ENCODE measurements around the gene KRT74. TPM values are rescaled to one million over a fixed set of nuclear protein-coding genes. Genes with fewer than 3 reads are reported as not detected.

Gene KRT74
- total and polyA plus RNA-seq, 2 of the 13 experiments (the other 11 are each of a cell fraction or from before 2014, with no cell fraction given): not detected

GRCh38 chr12:52608161-52608560 lies 34.5 kb upstream of the KRT74 start:
- peaks cover 0 to 12% of the 10 kb centered on the region in 2 experiments; a peak in 3 of 5 replicates for H3K27me3 ChIP-seq (ENCODE audit: control insufficient read depth in 1 of 2, insufficient read depth in 2 of 2, low read length in 2 of 2)
- TF ChIP-seq HCFC1 (IDR thresholded peaks at IDR 0.05; ENCODE audit: low read depth, low read length): no peak
- no peak for TF ChIP-seq ZBTB43 (CRISPR knock-in tag; conservative IDR thresholded peaks at IDR 0.05)
- no peak for TF ChIP-seq CC2D1A (CRISPR knock-in tag; IDR thresholded peaks at IDR 0.05)
- no peak for TF ChIP-seq ZNF790 (CRISPR knock-in tag; IDR thresholded peaks at IDR 0.05; ENCODE audit: borderline replicate concordance)
- TF ChIP-seq ZNF724P (CRISPR knock-in tag; IDR thresholded peaks at IDR 0.05; ENCODE audit: borderline replicate concordance): no peak
- no peak for TF ChIP-seq ZBTB44 (CRISPR knock-in tag; IDR thresholded peaks at IDR 0.05)
- no peak for TF ChIP-seq ETV5 (CRISPR knock-in tag; IDR thresholded peaks at IDR 0.05; ENCODE audit: borderline replicate concordance)
- TF ChIP-seq CEBPZ (IDR thresholded peaks at IDR 0.05; ENCODE audit: low read length): no peak
- no peak for TF ChIP-seq FUBP1 (CRISPR knock-in tag; IDR thresholded peaks at IDR 0.05; ENCODE audit: borderline replicate concordance)
- no peak for TF ChIP-seq ZNF432 (CRISPR knock-in tag; IDR thresholded peaks at IDR 0.05; ENCODE audit: borderline replicate concordance)
- TF ChIP-seq ZNF431 (CRISPR knock-in tag; IDR thresholded peaks at IDR 0.05; ENCODE audit: borderline replicate concordance, low read depth): no peak
- TF ChIP-seq ZNF614 (CRISPR knock-in tag; IDR thresholded peaks at IDR 0.05; ENCODE audit: borderline replicate concordance): no peak
- no peak for TF ChIP-seq ESRRA (CRISPR knock-in tag; IDR thresholded peaks at IDR 0.05; ENCODE audit: low read depth)
- TF ChIP-seq MZF1 (CRISPR knock-in tag; IDR thresholded peaks at IDR 0.05; ENCODE audit: borderline replicate concordance): no peak
- TF ChIP-seq ZBTB2 (CRISPR knock-in tag; IDR thresholded peaks at IDR 0.05; ENCODE audit: low read depth): no peak

More at GRCh38 chr12:52608161-52608560, 34.5 kb upstream of the KRT74 start:
- H4K20me1 ChIP-seq (ENCODE audit: insufficient read depth, low read length): no peaks in the 10 kb centered on the region
- intact Hi-C loops (cut with micrococcal nuclease; ENCODE audit: unreplicated experiment) (no loop called here), in situ Hi-C loops (cut with HindIII; ENCODE audit: extremely low pct_ligation_motif_present, low pct_unique_long_range_greater_than_20kb) (no loop called here)
- 6% methylated on average over 6 of the region's 6 CpGs for WGBS (ENCODE audit: low lambda C conversion rate)
- H3K4me2 ChIP-seq (ENCODE audit: low read depth, low read length): no peak overlapping the region
- H3K27ac ChIP-seq (ENCODE audit: extremely low read length, insufficient read depth, low read length): no peak overlapping the region
- H3K4me1 ChIP-seq (ENCODE audit: insufficient read depth, low read length): no peaks in the 10 kb centered on the region
- ChIA-PET POLR2A (interaction anchor here (0.6 kb wide), 1 partner anchor 367 kb away, joined by 3 read pairs; no protein-coding TSS in a partner anchor), CTCF (ENCODE audit: low intra/inter-chr PET ratio, low total read pairs) (no interaction called here)
- H3K4me3 ChIP-seq (replicated peaks in 1 of 3; ENCODE audit: insufficient read depth in 1 of 3, low read depth in 2 of 3, low read length in 3 of 3): no peak overlapping the region
- no TSS peak for BruUV-seq (replicated peaks)
- no peak for FAIRE-seq
- no peak for DNase-seq (ENCODE audit: low spot score)
- no peak overlapping the region for H3K9ac ChIP-seq (ENCODE audit: insufficient read depth, low read depth, low read length)
- H2AFZ ChIP-seq (ENCODE audit: low read length): no peak overlapping the region
- H3K9me3 ChIP-seq (ENCODE audit: low read length): no peaks in the 10 kb centered on the region
- ATAC-seq: no peak
- no peaks in the 10 kb centered on the region for H3K36me3 ChIP-seq (replicated peaks in 1 of 2; ENCODE audit: control insufficient read depth in 1 of 2, insufficient read depth in 2 of 2, low read length in 2 of 2)
- H3K79me2 ChIP-seq (ENCODE audit: insufficient read depth, low read length): no peaks in the 10 kb centered on the region

Measured in HepG2 (cell line).